ENCODE results near the gene PDE5A.
"Not testable (repeated sequence)": the region's sequence is repeated elsewhere in the genome, so short reads cannot be mapped to it uniquely, and the experiment has no call there.

The PDE5A gene

DNA sequence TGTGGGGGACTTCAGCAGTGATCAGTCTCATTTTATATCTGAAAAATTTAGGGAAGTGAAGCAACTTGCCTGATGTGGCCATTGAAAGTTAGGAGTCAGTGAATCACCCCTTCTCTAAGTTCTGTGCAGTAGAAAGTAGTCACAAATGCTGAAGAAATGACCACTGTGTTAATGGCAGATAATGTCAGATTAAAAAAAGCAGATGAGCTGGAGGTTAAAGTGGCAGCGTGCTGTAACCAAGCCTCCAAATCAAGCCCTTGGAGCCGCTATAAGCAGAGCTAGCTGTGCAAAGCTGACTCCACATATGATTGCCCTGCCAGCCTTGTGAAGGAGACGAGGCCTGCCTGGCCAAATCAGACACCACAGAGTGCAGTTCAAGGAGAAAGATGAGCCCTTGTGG is 39.2 kb upstream of the PDE5A start:
- DNase-seq (ENCODE audit: low read depth, low spot score), result no peak
- TF ChIP-seq, protein P1, sequence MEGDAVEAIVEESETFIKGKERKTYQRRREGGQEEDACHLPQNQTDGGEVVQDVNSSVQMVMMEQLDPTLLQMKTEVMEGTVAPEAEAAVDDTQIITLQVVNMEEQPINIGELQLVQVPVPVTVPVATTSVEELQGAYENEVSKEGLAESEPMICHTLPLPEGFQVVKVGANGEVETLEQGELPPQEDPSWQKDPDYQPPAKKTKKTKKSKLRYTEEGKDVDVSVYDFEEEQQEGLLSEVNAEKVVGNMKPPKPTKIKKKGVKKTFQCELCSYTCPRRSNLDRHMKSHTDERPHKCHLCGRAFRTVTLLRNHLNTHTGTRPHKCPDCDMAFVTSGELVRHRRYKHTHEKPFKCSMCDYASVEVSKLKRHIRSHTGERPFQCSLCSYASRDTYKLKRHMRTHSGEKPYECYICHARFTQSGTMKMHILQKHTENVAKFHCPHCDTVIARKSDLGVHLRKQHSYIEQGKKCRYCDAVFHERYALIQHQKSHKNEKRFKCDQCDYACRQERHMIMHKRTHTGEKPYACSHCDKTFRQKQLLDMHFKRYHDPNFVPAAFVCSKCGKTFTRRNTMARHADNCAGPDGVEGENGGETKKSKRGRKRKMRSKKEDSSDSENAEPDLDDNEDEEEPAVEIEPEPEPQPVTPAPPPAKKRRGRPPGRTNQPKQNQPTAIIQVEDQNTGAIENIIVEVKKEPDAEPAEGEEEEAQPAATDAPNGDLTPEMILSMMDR (IDR thresholded peaks at IDR 0.05; ENCODE audit: insufficient read depth, low read length, missing control alignments), result no peak
- ChIA-PET POLR2A (no interaction called here), CTCF (no interaction called here)
- no peak overlapping the region for H3K4me3 ChIP-seq (ENCODE audit: low read depth, low read length)

DNA sequence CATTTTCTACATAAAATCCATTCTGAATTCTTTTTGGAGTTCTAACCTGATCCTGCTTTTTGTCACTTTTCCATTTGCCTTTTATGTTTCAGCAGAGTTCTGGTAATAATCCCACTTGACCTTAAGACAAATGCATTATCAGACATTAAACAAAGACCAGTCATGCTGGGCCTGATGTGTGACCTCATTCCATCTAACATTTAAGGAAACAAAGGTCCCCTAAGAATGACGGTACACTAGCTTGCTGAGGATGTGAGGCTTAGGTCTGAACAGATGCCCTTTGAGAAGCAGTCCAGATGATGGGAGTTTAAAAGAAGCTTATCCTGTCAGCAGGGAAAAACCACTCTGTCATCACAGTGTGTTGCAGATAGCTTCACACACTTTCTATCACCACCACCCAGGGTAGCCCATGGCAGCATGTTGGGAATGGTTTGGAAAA is 38.1 kb upstream of the PDE5A start:
- DNase-seq (ENCODE audit: low read depth, low spot score), result no peak
- CTCF ChIA-PET, result no interaction called here

GRCh38 chr4:119665752-119666151 is 37.1 kb upstream of the PDE5A start:
- ChIA-PET CTCF (no interaction called here), POLR2A (no interaction called here)
- TF ChIP-seq, protein P1 (IDR thresholded peaks at IDR 0.05; ENCODE audit: insufficient read depth, low read length, missing control alignments), result no peak
- no peak for DNase-seq (ENCODE audit: low read depth, low spot score)
- H3K4me3 ChIP-seq (ENCODE audit: low read depth, low read length), result no peak overlapping the region

More for the DNA sequence above, 38.1 kb upstream of the PDE5A start:
- TF ChIP-seq, protein P1 (IDR thresholded peaks at IDR 0.05; ENCODE audit: insufficient read depth, low read length, missing control alignments), result no peak
- POLR2A ChIA-PET, result no interaction called here
- H3K4me3 ChIP-seq (ENCODE audit: low read depth, low read length), result no peak overlapping the region

- CTCF ChIA-PET, result interaction anchor here (1.5 kb wide), 1 partner anchor 36 kb away, joined by 6 read pairs; the partner anchor contains the start of gene PDE5A
- TF ChIP-seq, protein P1 (IDR thresholded peaks at IDR 0.05; ENCODE audit: insufficient read depth, low read length, missing control alignments), result no peak
- no peak for DNase-seq (ENCODE audit: low read depth, low spot score)
- POLR2A ChIA-PET, result no interaction called here
- H3K4me3 ChIP-seq (ENCODE audit: low read depth, low read length), result no peak overlapping the region
Observed at GRCh38 chr4:119664168-119664907, 35.7 kb upstream of the PDE5A start.

DNA sequence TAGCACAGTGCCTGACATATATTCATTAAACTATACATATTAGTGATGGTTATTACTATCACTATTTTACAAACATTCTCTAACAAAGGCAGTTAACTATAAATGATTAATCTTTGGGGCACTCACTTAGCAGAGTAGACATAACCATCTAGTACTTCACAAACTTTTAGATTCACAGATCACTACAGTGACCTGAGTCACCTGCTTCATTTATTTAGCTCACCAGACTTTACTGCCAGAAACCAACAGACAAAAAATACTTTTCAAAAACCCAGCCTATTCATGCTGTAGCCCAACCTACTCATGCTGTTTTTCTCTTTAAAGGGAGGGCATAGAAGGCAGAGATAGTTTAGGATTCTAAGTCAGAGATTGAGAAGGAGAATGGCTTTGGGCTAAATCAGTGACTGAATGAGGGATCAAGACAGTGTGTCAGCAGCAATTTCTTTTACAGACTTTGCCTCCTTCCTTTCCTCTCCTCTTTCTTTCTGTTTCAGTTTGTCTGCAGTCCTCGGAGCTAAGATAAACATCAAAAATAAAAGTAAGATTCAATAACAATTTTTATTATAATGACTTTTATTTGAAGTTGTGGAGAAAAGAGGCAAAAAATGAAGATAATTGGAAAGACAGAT is 34.7 kb upstream of the PDE5A start:
- no peak overlapping the region for H3K4me3 ChIP-seq (ENCODE audit: low read depth, low read length)
- POLR2A ChIA-PET, result no interaction called here
- DNase-seq (ENCODE audit: low read depth, low spot score), result no peak
- CTCF ChIA-PET, result interaction anchor here (1.5 kb wide), 1 partner anchor 35 kb away, joined by 6 read pairs; the partner anchor contains the start of gene PDE5A
- TF ChIP-seq, protein P1 (IDR thresholded peaks at IDR 0.05; ENCODE audit: insufficient read depth, low read length, missing control alignments), result no peak

- CTCF ChIA-PET; DNase-seq (ENCODE audit: low read depth, low spot score); POLR2A ChIA-PET; H3K4me3 ChIP-seq (ENCODE audit: low read depth, low read length): not testable (repeated sequence)
Observed at GRCh38 chr4:119662612-119663011, 34.0 kb upstream of the PDE5A start.
